GM12874 (cell line): ENCODE measurements around the gene RBPJ.

Source experiments
- TF ChIP-seq, protein P1 (sequence below): IDR thresholded peaks from 2 replicates; pipeline ENCODE4 v1.5.1; 2011; ENCODE audit warnings: low read depth, mild to moderate bottlenecking, control low read depth, low read length, moderate library complexity; ENCODE audit not compliant: insufficient read depth

Gene RBPJ

GRCh38 chr4:26468283-26468949 is 147.6 kb downstream of the RBPJ start:
- TF ChIP-seq, protein P1, sequence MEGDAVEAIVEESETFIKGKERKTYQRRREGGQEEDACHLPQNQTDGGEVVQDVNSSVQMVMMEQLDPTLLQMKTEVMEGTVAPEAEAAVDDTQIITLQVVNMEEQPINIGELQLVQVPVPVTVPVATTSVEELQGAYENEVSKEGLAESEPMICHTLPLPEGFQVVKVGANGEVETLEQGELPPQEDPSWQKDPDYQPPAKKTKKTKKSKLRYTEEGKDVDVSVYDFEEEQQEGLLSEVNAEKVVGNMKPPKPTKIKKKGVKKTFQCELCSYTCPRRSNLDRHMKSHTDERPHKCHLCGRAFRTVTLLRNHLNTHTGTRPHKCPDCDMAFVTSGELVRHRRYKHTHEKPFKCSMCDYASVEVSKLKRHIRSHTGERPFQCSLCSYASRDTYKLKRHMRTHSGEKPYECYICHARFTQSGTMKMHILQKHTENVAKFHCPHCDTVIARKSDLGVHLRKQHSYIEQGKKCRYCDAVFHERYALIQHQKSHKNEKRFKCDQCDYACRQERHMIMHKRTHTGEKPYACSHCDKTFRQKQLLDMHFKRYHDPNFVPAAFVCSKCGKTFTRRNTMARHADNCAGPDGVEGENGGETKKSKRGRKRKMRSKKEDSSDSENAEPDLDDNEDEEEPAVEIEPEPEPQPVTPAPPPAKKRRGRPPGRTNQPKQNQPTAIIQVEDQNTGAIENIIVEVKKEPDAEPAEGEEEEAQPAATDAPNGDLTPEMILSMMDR: no peak

DNA sequence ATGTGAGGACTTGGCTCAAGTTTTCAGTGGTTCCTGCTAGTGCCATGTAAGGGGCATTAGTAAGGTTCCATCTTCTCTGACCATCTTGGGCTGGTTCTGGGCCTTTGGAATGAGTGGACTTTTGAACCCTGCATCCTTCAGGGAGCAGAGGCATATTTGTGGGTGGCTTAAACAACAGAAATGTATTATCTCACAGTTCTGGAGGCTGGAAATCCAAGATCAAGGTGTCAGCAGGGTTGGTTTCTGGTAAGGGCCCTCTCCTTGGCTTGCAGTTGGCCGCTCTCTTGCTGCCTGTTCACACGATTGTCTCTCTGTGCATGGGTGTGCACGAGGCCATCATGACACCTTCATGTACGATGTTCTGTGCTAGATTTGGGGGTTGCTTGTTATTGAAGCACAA is 148.2 kb downstream of the RBPJ start:
- TF ChIP-seq, protein P1: no peak

DNA sequence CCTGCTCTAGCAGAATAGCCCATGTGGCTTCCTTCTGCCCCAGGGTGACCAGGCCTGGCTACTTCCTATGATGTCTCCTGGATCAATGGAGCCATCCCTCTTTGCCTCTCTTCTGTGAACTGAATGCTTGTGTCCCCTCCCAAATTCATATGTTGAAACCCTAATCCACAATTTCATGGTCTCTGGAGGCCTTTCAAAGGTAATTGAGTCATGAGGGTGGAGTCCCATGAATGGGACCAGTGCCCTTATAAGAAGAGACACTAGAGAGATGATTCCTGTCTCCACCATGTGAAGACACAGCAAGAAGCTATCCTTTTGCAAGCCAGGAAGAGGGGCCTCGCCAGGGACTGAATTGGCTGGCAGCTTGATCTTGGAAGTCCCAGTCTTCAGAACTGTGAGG is 151.1 kb downstream of the RBPJ start:
- TF ChIP-seq, protein P1: no peak

- TF ChIP-seq, protein P1: no peak
These were observed 153.1 kb downstream of the RBPJ start for GRCh38 chr4:26473893-26474292.

DNA sequence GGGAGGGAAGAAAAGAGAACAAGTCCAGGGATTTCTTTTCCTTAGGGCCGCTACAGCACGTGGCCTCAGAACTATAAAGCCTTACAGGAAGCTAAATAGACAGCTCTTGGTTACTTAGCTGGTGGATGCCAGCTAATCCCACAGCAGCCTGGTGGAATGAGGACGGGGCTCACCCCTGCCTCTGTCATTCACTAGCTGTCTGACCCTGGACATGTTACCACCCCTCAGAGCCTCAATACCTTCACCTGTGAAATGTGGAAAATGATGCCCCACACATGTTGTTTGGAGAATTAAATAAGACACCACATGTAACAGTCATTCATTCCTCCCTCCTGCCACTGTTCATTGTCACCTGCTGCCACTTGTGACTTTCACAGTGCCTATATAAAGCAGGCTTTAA is 153.7 kb downstream of the RBPJ start:
- TF ChIP-seq, protein P1: no peak

- TF ChIP-seq, protein P1: no peak
These were observed 154.9 kb downstream of the RBPJ start for GRCh38 chr4:26475716-26476115.

GRCh38 chr4:26476545-26476944 is 155.7 kb downstream of the RBPJ start:
- TF ChIP-seq, protein P1: no peak
